ENCODE data around the gene TNC.

TNC gene

GRCh38 chr9:115084157-115084556 lies 33.8 kb downstream of the TNC start:
- Histone ChIP-seq H2AFZ (ENCODE audit: insufficient read depth, low read length, poor library complexity) (no peak overlapping the region), H4K12ac (ENCODE audit: low read depth, low read length) (no peak overlapping the region), H2BK5ac (ENCODE audit: low read depth, low read length, poor library complexity) (no peak overlapping the region), H4K91ac (ENCODE audit: low read depth, low read length) (no peak overlapping the region), H3K79me1 (ENCODE audit: low read length) (no peaks in the 10 kb centered on the region), H4K8ac (ENCODE audit: low read depth, low read length) (no peak overlapping the region), H3K36me3 (ENCODE audit: control insufficient read depth in 1 of 2, insufficient read depth in 2 of 2, low read length in 2 of 2) (peaks cover 30 to 43% of the 10 kb centered on the region in 2 experiments), H3K18ac (ENCODE audit: low read length) (no peak overlapping the region), H3K27me3 (ENCODE audit: insufficient read depth, low read length) (no peaks in the 10 kb centered on the region), H2BK12ac (ENCODE audit: low read length) (no peak overlapping the region), H3K79me2 (ENCODE audit: control insufficient read depth, insufficient read depth, low read length, poor library complexity) (no peaks in the 10 kb centered on the region), H3K9me3 (ENCODE audit: insufficient read depth, low read depth, low read length) (peaks cover 3% of the 10 kb centered on the region), H3K23ac (ENCODE audit: low read length) (no peak overlapping the region), H2BK120ac (ENCODE audit: insufficient read depth, low read length, poor library complexity) (no peak overlapping the region), H3K4me3 (ENCODE audit: low read depth, low read length) (no peak overlapping the region), H3K14ac (ENCODE audit: low read length) (no peak overlapping the region), H3K4ac (ENCODE audit: low read depth, low read length) (no peak overlapping the region), H3K4me2 (ENCODE audit: low read length) (no peak overlapping the region), H3K9ac (ENCODE audit: low read length) (no peak overlapping the region), H3K4me1 (ENCODE audit: control insufficient read depth in 1 of 2, insufficient read depth in 2 of 2, low read length in 2 of 2) (no peaks in the 10 kb centered on the region), H3K27ac (ENCODE audit: low read depth, low read length) (no peak overlapping the region), H2AK5ac (ENCODE audit: low read length) (no peak overlapping the region)
- no CpG with 5 or more reads among the region's 12 CpGs for WGBS (ENCODE audit: extremely low coverage, insufficient coverage, insufficient read length)
- DNase-seq: no peak

- no peak overlapping the region for H3K27ac ChIP-seq (ENCODE audit: low read depth, low read length)
- no peak overlapping the region for H2BK5ac ChIP-seq (ENCODE audit: low read depth, low read length, poor library complexity)
- WGBS (ENCODE audit: extremely low coverage, insufficient coverage, insufficient read length): no CpG with 5 or more reads among the region's 3 CpGs
- no peak overlapping the region for H3K4me3 ChIP-seq (ENCODE audit: low read depth, low read length)
- no peaks in the 10 kb centered on the region for H3K79me1 ChIP-seq (ENCODE audit: low read length)
- peaks cover 30 to 41% of the 10 kb centered on the region in 2 experiments for H3K36me3 ChIP-seq (ENCODE audit: control insufficient read depth in 1 of 2, insufficient read depth in 2 of 2, low read length in 2 of 2)
- no peak overlapping the region for H4K8ac ChIP-seq (ENCODE audit: low read depth, low read length)
- no peak overlapping the region for H3K9ac ChIP-seq (ENCODE audit: low read length)
- H3K4me2 ChIP-seq (ENCODE audit: low read length): no peak overlapping the region
- H2AFZ ChIP-seq (ENCODE audit: insufficient read depth, low read length, poor library complexity): no peak overlapping the region
- no peak overlapping the region for H3K4ac ChIP-seq (ENCODE audit: low read depth, low read length)
- no peak overlapping the region for H3K14ac ChIP-seq (ENCODE audit: low read length)
- no peaks in the 10 kb centered on the region for H3K9me3 ChIP-seq (ENCODE audit: insufficient read depth, low read depth, low read length)
- no peak overlapping the region for H3K23ac ChIP-seq (ENCODE audit: low read length)
- no peak overlapping the region for H2AK5ac ChIP-seq (ENCODE audit: low read length)
- H3K18ac ChIP-seq (ENCODE audit: low read length): no peak overlapping the region
- H4K12ac ChIP-seq (ENCODE audit: low read depth, low read length): no peak overlapping the region
- no peak overlapping the region for H2BK12ac ChIP-seq (ENCODE audit: low read length)
- H3K27me3 ChIP-seq (ENCODE audit: insufficient read depth, low read length): no peaks in the 10 kb centered on the region
- DNase-seq: no peak
- no peaks in the 10 kb centered on the region for H3K4me1 ChIP-seq (ENCODE audit: control insufficient read depth in 1 of 2, insufficient read depth in 2 of 2, low read length in 2 of 2)
- no peak overlapping the region for H2BK120ac ChIP-seq (ENCODE audit: insufficient read depth, low read length, poor library complexity)
- no peaks in the 10 kb centered on the region for H3K79me2 ChIP-seq (ENCODE audit: control insufficient read depth, insufficient read depth, low read length, poor library complexity)
- no peak overlapping the region for H4K91ac ChIP-seq (ENCODE audit: low read depth, low read length)
Measured at GRCh38 chr9:115080242-115080641, 37.7 kb downstream of the TNC start.

GRCh38 chr9:115079156-115079555 lies 38.8 kb downstream of the TNC start:
- no peak overlapping the region for H2BK120ac ChIP-seq (ENCODE audit: insufficient read depth, low read length, poor library complexity)
- no peak overlapping the region for H2BK12ac ChIP-seq (ENCODE audit: low read length)
- DNase-seq: no peak
- H3K4me1 ChIP-seq (ENCODE audit: control insufficient read depth in 1 of 2, insufficient read depth in 2 of 2, low read length in 2 of 2): no peaks in the 10 kb centered on the region
- H3K4me2 ChIP-seq (ENCODE audit: low read length): no peak overlapping the region
- H4K12ac ChIP-seq (ENCODE audit: low read depth, low read length): no peak overlapping the region
- no peak overlapping the region for H3K4ac ChIP-seq (ENCODE audit: low read depth, low read length)
- no peaks in the 10 kb centered on the region for H3K79me2 ChIP-seq (ENCODE audit: control insufficient read depth, insufficient read depth, low read length, poor library complexity)
- no peak overlapping the region for H3K4me3 ChIP-seq (ENCODE audit: low read depth, low read length)
- H3K27ac ChIP-seq (ENCODE audit: low read depth, low read length): no peak overlapping the region
- WGBS (ENCODE audit: extremely low coverage, insufficient coverage, insufficient read length): no CpG with 5 or more reads among the region's 3 CpGs
- H2AFZ ChIP-seq (ENCODE audit: insufficient read depth, low read length, poor library complexity): no peak overlapping the region
- H3K9ac ChIP-seq (ENCODE audit: low read length): no peak overlapping the region
- peak overlapping the region; percentile 67 for H3K23ac ChIP-seq (ENCODE audit: low read length)
- peaks cover 25 to 41% of the 10 kb centered on the region in 2 experiments for H3K36me3 ChIP-seq (ENCODE audit: control insufficient read depth in 1 of 2, insufficient read depth in 2 of 2, low read length in 2 of 2)
- no peak overlapping the region for H2AK5ac ChIP-seq (ENCODE audit: low read length)
- no peak overlapping the region for H4K91ac ChIP-seq (ENCODE audit: low read depth, low read length)
- H2BK5ac ChIP-seq (ENCODE audit: low read depth, low read length, poor library complexity): no peak overlapping the region
- H3K9me3 ChIP-seq (ENCODE audit: insufficient read depth, low read depth, low read length): no peaks in the 10 kb centered on the region
- no peak overlapping the region for H4K8ac ChIP-seq (ENCODE audit: low read depth, low read length)
- H3K79me1 ChIP-seq (ENCODE audit: low read length): no peaks in the 10 kb centered on the region
- no peak overlapping the region for H3K14ac ChIP-seq (ENCODE audit: low read length)
- no peaks in the 10 kb centered on the region for H3K27me3 ChIP-seq (ENCODE audit: insufficient read depth, low read length)
- no peak overlapping the region for H3K18ac ChIP-seq (ENCODE audit: low read length)

- Histone ChIP-seq H3K79me1 (ENCODE audit: low read length) (no peaks in the 10 kb centered on the region), H3K14ac (ENCODE audit: low read length) (no peak overlapping the region), H3K36me3 (ENCODE audit: control insufficient read depth in 1 of 2, insufficient read depth in 2 of 2, low read length in 2 of 2) (peaks cover 29 to 36% of the 10 kb centered on the region in 2 experiments), H3K9me3 (ENCODE audit: insufficient read depth, low read depth, low read length) (no peaks in the 10 kb centered on the region), H2BK120ac (ENCODE audit: insufficient read depth, low read length, poor library complexity) (no peak overlapping the region), H3K23ac (ENCODE audit: low read length) (no peak overlapping the region), H3K9ac (ENCODE audit: low read length) (no peak overlapping the region), H3K4me3 (ENCODE audit: low read depth, low read length) (no peak overlapping the region), H3K4me1 (ENCODE audit: control insufficient read depth in 1 of 2, insufficient read depth in 2 of 2, low read length in 2 of 2) (no peaks in the 10 kb centered on the region), H2AK5ac (ENCODE audit: low read length) (no peak overlapping the region), H2BK12ac (ENCODE audit: low read length) (no peak overlapping the region), H3K4me2 (ENCODE audit: low read length) (no peak overlapping the region), H2BK5ac (ENCODE audit: low read depth, low read length, poor library complexity) (no peak overlapping the region), H2AFZ (ENCODE audit: insufficient read depth, low read length, poor library complexity) (no peak overlapping the region), H3K4ac (ENCODE audit: low read depth, low read length) (no peak overlapping the region), H4K91ac (ENCODE audit: low read depth, low read length) (no peak overlapping the region), H4K8ac (ENCODE audit: low read depth, low read length) (no peak overlapping the region), H4K12ac (ENCODE audit: low read depth, low read length) (no peak overlapping the region), H3K27me3 (ENCODE audit: insufficient read depth, low read length) (no peaks in the 10 kb centered on the region), H3K27ac (ENCODE audit: low read depth, low read length) (no peak overlapping the region), H3K79me2 (ENCODE audit: control insufficient read depth, insufficient read depth, low read length, poor library complexity) (no peaks in the 10 kb centered on the region), H3K18ac (ENCODE audit: low read length) (no peak overlapping the region)
- WGBS (ENCODE audit: extremely low coverage, insufficient coverage, insufficient read length): no CpG with 5 or more reads among the region's 6 CpGs
- DNase-seq: no peak
Measured at GRCh38 chr9:115073456-115073855, 44.5 kb downstream of the TNC start.

All from trophoblast cell (in vitro differentiated cells and primary cell).